HepG2 (cell line): Measurements from ENCODE around the gene ETV6. TPM values are rescaled to one million over a fixed set of nuclear protein-coding genes. Genes with fewer than 3 reads are reported as not detected.

ENCODE experiments used
- ATAC-seq: fragments of 200-7000 bp; cut with Tn5 transposase; 3 replicates; pipeline ENCODE4 v1.9.1; 2020; ENCODE audit warnings: mild to moderate bottlenecking, moderate library complexity
- BruUV-seq: library from RNA; stranded (reverse); fragments of 400-500 nt; replicated peaks from 2 replicates; lab custom pipeline; 2021; lab: Mats Ljungman, UMichigan
- CTCF ChIA-PET: fragments of 300-600 bp; formaldehyde crosslinking; extraction: SDS; loops from one replicate; lab custom pipeline; 2021; ENCODE audit warnings: low total read pairs, inconsistent platforms, low intra/inter-chr PET ratio; lab: Yijun Ruan, JAX
- POLR2A ChIA-PET: fragments of 350-600 bp; sonication (Branson Sonifier 250); formaldehyde crosslinking; loops from one replicate; lab custom pipeline; 2020; ENCODE audit warnings: antibody characterized with exemption, inconsistent platforms; lab: Yijun Ruan, JAX
- DNase-seq: peaks from one replicate; pipeline ENCODE4 v3.0.0-alpha.2; 2015; ENCODE audit warnings: low spot score
- FAIRE-seq: peaks from 3 replicates; lab custom pipeline; 2011; peaks lifted over from hg19 to GRCh38; lab: Jason Lieb, UNC
- H2AFZ ChIP-seq: one replicate; pipeline ENCODE4 v1.6.1; 2011; ENCODE audit warnings: low read length, inconsistent platforms
- H3K27ac ChIP-seq: fragments of 300-600 bp; 3 replicates; pipeline ENCODE4 v1.8.0; 2011; ENCODE audit warnings: mixed run types, mild to moderate bottlenecking, mixed read lengths, low read length, inconsistent platforms; ENCODE audit not compliant: insufficient read depth; ENCODE audit errors: extremely low read length
- H3K27me3 ChIP-seq, 2 experiments: fragments of 200-600 bp in 1 of 2; 2 replicates in 1 of 2; 3 replicates in 1 of 2; pipeline versions ENCODE4 v1.6.0 to v1.8.0; 2011; ENCODE audit warnings: low read length in 2 of 2, mild to moderate bottlenecking in 2 of 2, moderate library complexity in 2 of 2, inconsistent platforms in 1 of 2; ENCODE audit not compliant: insufficient read depth in 2 of 2, control insufficient read depth in 1 of 2
- H3K36me3 ChIP-seq, 2 experiments: fragments of 200-600 bp in 1 of 2; replicated peaks in 1 of 2; 2 replicates in 1 of 2; 3 replicates in 1 of 2; pipeline versions ENCODE4 v1.5.1 to v1.8.0; 2011; ENCODE audit warnings: low read length in 2 of 2, inconsistent platforms in 1 of 2; ENCODE audit not compliant: insufficient read depth in 2 of 2, control insufficient read depth in 1 of 2
- H3K4me1 ChIP-seq: 2 replicates; pipeline ENCODE4 v1.5.1; 2012; ENCODE audit warnings: low read length, inconsistent platforms; ENCODE audit not compliant: insufficient read depth
- H3K4me2 ChIP-seq: 2 replicates; pipeline ENCODE4 v1.6.0; 2011; ENCODE audit warnings: low read depth, low read length, inconsistent platforms
- H3K4me3 ChIP-seq, 3 experiments: fragments of 200-600 bp in 1 of 3; sonication (generic), shearing (Covaris generic) in 1 of 3; replicated peaks in 1 of 3; 2 replicates each; pipeline ENCODE4 v1.5.1; 2011 to 2016; ENCODE audit warnings: low read length in 3 of 3, inconsistent platforms in 2 of 3, low read depth in 2 of 3, mild to moderate bottlenecking in 2 of 3, control low read depth in 1 of 3, mixed read lengths in 1 of 3; ENCODE audit not compliant: insufficient read depth in 1 of 3
- H3K79me2 ChIP-seq: one replicate; pipeline ENCODE4 v1.6.1; 2011; ENCODE audit warnings: low read length, inconsistent platforms; ENCODE audit not compliant: insufficient read depth
- H3K9ac ChIP-seq: 2 replicates; pipeline ENCODE4 v1.6.0; 2011; ENCODE audit warnings: mild to moderate bottlenecking, low read depth, low read length, inconsistent platforms; ENCODE audit not compliant: insufficient read depth
- H3K9me3 ChIP-seq: 2 replicates; pipeline ENCODE4 v1.5.1; 2012; ENCODE audit warnings: mild to moderate bottlenecking, low read length
- H4K20me1 ChIP-seq: 2 replicates; pipeline ENCODE4 v1.6.0; 2011; ENCODE audit warnings: inconsistent platforms, mild to moderate bottlenecking, low read length, moderate library complexity; ENCODE audit not compliant: insufficient read depth
- HINFP ChIP-seq: sonication (generic); formaldehyde crosslinking; IDR thresholded peaks from 2 replicates; pipeline ENCODE4 v1.4.0; 2020; ENCODE audit warnings: low read depth, mild to moderate bottlenecking, missing genetic modification reagents
- TAF15 ChIP-seq: fragments of 200-400 bp; formaldehyde crosslinking; IDR thresholded peaks from one replicate; pipeline ENCODE4 v1.6.1; 2018; ENCODE audit warnings: mild to moderate bottlenecking, low read depth, low read length; ENCODE audit not compliant: poor library complexity, severe bottlenecking
- TIGD3 ChIP-seq: sonication (generic); formaldehyde crosslinking; IDR thresholded peaks from 2 replicates; pipeline ENCODE4 v1.5.1; 2020; ENCODE audit warnings: mild to moderate bottlenecking, missing genetic modification reagents, borderline replicate concordance
- WGBS: methylation state at CpG from one replicate; pipeline ENCODE4 v1.1.6; 2017; ENCODE audit warnings: low lambda C conversion rate; 5-methylcytosine and 5-hydroxymethylcytosine counted together
- in situ Hi-C: cut with HindIII; loops from 2 replicates; pipeline ENCODE4 v1.10.0; 2017; ENCODE audit warnings: low pct_unique_long_range_greater_than_20kb; ENCODE audit not compliant: extremely low pct_ligation_motif_present
- intact Hi-C: fragments of 100-400 bp; cut with micrococcal nuclease; formaldehyde crosslinking; loops from one replicate; pipeline ENCODE4 v1.10.0; 2022; ENCODE audit not compliant: unreplicated experiment
- polyA plus RNA-seq, 8 experiments: library from polyadenylated mRNA; depleted of rRNA in 3 of 8; stranded (reverse) in 7 of 8; unstranded in 1 of 8; fragments of >200 nt; fragmentation: Illumina TruSeq in 4 of 8; extraction: Trizol in 4 of 8; gene quantifications; 2 replicates each; pipeline versions ENCODE4 v1.2.1 to v1.2.3, GENCODE V29; 2011 to 2016; ENCODE audit warnings: low read depth in 4 of 8, missing spikeins in 1 of 8, mixed read lengths in 1 of 8; ENCODE audit not compliant: insufficient read depth in 1 of 8
- total RNA-seq, 5 experiments: library from RNA; depleted of rRNA; stranded (reverse); fragments of >200 nt; fragmentation: Illumina TruSeq; extraction: Trizol; gene quantifications; 2 replicates each; pipeline ENCODE4 v1.2.3, GENCODE V29; 2016; ENCODE audit warnings: low read depth in 1 of 5

The ETV6 gene
- total and polyA plus RNA-seq, 2 of the 13 experiments (the other 11 are each of a cell fraction or from before 2014, with no cell fraction given) = 2.2 to 3.0 TPM

GRCh38 chr12:11777451-11777850 lies 128.0 kb downstream of the ETV6 start (continued):
- TF ChIP-seq HINFP = no peak
- no peak for TF ChIP-seq TIGD3 (CRISPR knock-in tag)
- TF ChIP-seq, all 625 proteins: peak for 0

- H3K9ac ChIP-seq = no peak overlapping the region
- no peak for DNase-seq
- intact Hi-C loops = no loop called here
- POLR2A ChIA-PET = no interaction called here
- H3K4me1 ChIP-seq = no peaks in the 10 kb centered on the region
- no peak for TF ChIP-seq TAF15
- TF ChIP-seq, all 625 proteins: peak for 0
- BruUV-seq = no TSS peak
- H3K4me2 ChIP-seq = no peak overlapping the region
- H3K4me3 ChIP-seq = no peak overlapping the region
- no peaks in the 10 kb centered on the region for H3K9me3 ChIP-seq
- no peak overlapping the region for H2AFZ ChIP-seq
- in situ Hi-C loops = no loop called here
- no peak overlapping the region for H3K27ac ChIP-seq
- no peaks in the 10 kb centered on the region; a peak in 1 of 5 replicates for H3K27me3 ChIP-seq
- CTCF ChIA-PET = no interaction called here
- peaks cover 0 to 3% of the 10 kb centered on the region in 2 experiments; a peak in 1 of 5 replicates for H3K36me3 ChIP-seq
- H3K79me2 ChIP-seq = no peaks in the 10 kb centered on the region
- H4K20me1 ChIP-seq = no peaks in the 10 kb centered on the region
- FAIRE-seq (no peak), ATAC-seq (no peak)
- WGBS = 92% methylated on average over 11 of the region's 12 CpGs
These were observed 128.5 kb downstream of the ETV6 start for GRCh38 chr12:11777962-11778361.
